GM23248 (cell line): ENCODE measurements around the gene CFAP69.

Experiments
- EZH2 ChIP-seq: fragments of 200-600 bp; sonication (generic); IDR thresholded peaks from 2 replicates; pipeline ENCODE4 v1.6.1; 2018; ENCODE audit warnings: antibody characterized with exemption, mild to moderate bottlenecking; ENCODE audit not compliant: insufficient read depth, poor library complexity, severe bottlenecking
- EZH2phosphoT487 ChIP-seq: fragments of 200-600 bp; sonication (generic); IDR thresholded peaks from 2 replicates; pipeline ENCODE4 v1.6.1; 2018; ENCODE audit warnings: antibody characterized with exemption, moderate library complexity, mild to moderate bottlenecking, low read depth; ENCODE audit not compliant: insufficient read depth

DNA sequence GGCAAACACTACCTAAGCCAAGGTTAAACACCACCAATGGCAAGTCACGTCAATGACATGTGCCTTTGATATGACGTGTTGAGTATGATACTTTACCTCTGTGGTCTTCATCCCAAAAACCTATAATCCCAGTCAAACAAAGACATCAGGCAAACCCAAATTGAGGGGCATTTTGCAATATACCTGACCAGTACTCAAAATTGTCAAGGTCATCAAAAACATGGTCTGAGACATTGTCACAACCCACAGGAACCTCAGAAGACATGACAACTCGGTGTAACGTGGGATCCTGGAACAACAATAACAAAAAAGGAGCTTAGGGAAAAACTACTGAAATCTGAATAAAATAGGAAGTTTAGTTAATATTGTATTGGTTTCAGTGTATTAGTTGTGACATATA is 68.9 kb downstream of the CFAP69 start:
- no peak for TF ChIP-seq EZH2phosphoT487
- TF ChIP-seq EZH2, result no peak
